Measurements from ENCODE around the gene GSTO2. TPM values are rescaled to one million over a fixed set of nuclear protein-coding genes. Genes with fewer than 3 reads are reported as not detected.

GSTO2 gene
- total and polyA plus RNA-seq, 8 donors = 9.5 to 33.6 (median 29.1) TPM

DNA sequence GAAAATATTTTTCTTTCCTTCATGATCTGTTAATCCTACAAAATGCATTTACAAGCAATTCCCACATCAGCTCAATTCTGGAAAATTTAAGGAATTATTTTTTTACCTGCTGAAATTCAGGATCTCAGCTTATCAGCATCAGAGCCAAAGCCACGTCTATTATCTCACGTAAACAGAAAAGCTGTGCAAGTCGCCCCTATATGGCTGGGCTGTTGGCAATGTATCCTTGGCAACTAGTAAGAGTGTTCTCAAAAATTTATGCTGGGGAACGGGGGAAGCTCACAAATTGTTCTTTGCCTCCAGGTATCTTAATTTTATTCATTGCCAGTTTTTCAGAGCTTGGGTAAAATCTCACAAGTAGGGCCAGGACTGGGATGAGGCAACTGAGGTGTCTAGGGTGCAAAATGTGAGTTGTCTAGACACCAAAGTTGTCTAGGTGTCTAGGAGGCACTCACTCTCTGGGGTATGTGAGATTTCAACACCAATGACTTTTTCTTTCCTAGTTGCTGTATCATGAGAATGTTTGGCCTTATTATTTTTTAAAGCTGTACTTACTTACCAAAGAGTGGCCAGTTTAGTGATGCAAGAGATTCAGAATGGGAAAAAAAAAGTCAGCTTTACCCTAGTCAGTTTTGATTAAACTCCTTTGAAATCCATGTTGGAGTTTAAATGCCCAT lies 5.1 kb downstream of the GSTO2 start:
- no peaks in the 10 kb centered on the region for H3K9me3 ChIP-seq
- no peak overlapping the region for H3K4me3 ChIP-seq
- H3K36me3 ChIP-seq = no peaks in the 10 kb centered on the region
- intact Hi-C loops (cut with DNase I) = no loop called here
- peaks cover 0 to 6% of the 10 kb centered on the region in 2 donors for H3K4me1 ChIP-seq
- TF ChIP-seq, protein P1, sequence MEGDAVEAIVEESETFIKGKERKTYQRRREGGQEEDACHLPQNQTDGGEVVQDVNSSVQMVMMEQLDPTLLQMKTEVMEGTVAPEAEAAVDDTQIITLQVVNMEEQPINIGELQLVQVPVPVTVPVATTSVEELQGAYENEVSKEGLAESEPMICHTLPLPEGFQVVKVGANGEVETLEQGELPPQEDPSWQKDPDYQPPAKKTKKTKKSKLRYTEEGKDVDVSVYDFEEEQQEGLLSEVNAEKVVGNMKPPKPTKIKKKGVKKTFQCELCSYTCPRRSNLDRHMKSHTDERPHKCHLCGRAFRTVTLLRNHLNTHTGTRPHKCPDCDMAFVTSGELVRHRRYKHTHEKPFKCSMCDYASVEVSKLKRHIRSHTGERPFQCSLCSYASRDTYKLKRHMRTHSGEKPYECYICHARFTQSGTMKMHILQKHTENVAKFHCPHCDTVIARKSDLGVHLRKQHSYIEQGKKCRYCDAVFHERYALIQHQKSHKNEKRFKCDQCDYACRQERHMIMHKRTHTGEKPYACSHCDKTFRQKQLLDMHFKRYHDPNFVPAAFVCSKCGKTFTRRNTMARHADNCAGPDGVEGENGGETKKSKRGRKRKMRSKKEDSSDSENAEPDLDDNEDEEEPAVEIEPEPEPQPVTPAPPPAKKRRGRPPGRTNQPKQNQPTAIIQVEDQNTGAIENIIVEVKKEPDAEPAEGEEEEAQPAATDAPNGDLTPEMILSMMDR (IDR thresholded peaks at IDR 0.05) = no peak
- ATAC-seq (no peak), DNase-seq (no peak)
- peaks cover 0 to 16% of the 10 kb centered on the region in 2 donors for H3K27me3 ChIP-seq
- H3K27ac ChIP-seq = no peak overlapping the region

DNA sequence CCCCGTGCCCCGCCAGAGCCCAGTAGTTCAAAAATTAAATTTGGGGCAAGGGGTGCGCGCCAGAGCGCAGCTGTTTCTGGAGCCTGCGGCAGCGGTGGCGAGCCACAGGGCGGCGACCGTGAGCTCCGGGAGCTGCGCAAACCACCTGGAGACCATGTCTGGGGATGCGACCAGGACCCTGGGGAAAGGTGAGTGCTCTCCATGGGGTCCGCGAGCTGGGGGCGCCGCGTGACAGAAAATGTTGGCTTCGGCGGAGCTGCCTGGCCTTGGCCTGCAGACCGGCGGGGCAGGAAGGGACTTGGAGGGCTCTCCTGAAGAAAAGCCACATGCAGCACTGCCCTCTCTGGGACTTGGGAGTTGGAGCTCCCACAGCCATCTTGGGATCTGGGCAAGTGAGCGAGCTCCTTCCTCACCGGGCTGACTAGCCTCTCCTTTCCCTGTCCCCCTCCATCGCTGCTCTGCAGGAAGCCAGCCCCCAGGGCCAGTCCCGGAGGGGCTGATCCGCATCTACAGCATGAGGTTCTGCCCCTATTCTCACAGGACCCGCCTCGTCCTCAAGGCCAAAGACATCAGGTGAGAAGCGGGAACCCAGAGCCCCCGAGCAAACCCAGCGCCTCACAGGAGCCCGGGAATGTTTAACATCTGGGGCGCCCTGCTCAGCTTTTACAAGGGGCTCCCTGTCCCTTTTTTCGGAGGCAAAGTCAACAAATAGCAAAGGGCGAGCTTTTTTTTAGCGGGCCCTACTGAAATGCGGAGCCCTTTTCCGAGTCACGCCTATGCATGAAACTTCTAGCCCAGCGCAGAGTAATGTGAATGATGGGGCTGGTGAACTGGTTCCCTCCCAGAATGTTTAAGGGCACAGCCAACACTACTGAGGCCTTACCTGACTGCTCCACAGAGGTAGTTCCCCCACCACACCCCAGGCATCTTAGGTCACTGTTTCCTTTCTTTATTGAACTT lies 6.1 kb downstream of the GSTO2 start:
- Histone ChIP-seq H3K9me3 (no peaks in the 10 kb centered on the region), H3K27ac (no peak overlapping the region), H3K27me3 (peaks cover 0 to 16% of the 10 kb centered on the region in 2 donors), H3K36me3 (no peaks in the 10 kb centered on the region), H3K4me3 (peak overlapping the region; percentile 27 to 41), H3K4me1 (peaks cover 0 to 6% of the 10 kb centered on the region in 2 donors)
- intact Hi-C loops (cut with DNase I) = no loop called here
- DNase-seq (peak; percentile 53 to 91 (median 58)), ATAC-seq (peak; percentile 97)
- TF ChIP-seq, protein P1 (IDR thresholded peaks at IDR 0.05) = peak; percentile 73 to 84

DNA sequence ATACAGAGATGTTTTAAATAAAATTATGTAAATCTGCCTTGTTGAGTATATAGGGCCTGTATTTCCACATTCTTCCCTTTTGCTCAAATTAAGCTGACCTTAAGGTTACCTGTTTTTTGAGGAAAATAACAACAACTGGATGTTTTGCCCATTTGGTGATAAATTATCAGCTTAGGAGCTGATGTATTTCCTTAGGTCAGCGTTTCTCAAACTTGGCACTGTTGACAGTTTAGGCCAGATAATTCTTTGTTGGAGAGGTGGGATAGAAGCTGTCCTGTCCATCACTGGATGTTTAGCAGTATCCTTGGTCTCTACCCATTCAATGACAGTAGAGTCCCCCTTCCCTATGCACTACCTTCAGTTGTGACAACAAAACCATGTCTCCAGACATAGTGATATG lies 7.2 kb downstream of the GSTO2 start:
- no peak for ATAC-seq
- TF ChIP-seq, protein P1 (IDR thresholded peaks at IDR 0.05) = no peak
- Histone ChIP-seq H3K27me3 (peaks cover 0 to 16% of the 10 kb centered on the region in 2 donors), H3K4me3 (no peak overlapping the region), H3K4me1 (peaks cover 0 to 6% of the 10 kb centered on the region in 2 donors), H3K36me3 (no peaks in the 10 kb centered on the region), H3K27ac (no peak overlapping the region), H3K9me3 (no peaks in the 10 kb centered on the region)
- intact Hi-C loops (cut with DNase I) = no loop called here
- no peak for DNase-seq

DNA sequence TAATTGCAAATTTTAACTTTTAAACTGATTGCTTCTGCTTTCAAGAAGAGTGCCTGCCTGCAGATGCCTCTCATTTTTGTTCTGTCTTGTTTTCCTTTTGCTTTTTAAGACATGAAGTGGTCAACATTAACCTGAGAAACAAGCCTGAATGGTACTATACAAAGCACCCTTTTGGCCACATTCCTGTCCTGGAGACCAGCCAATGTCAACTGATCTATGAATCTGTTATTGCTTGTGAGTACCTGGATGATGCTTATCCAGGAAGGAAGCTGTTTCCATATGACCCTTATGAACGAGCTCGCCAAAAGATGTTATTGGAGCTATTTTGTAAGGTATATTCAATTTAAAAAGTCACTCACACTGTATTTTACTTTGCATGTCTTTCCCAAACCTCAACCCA lies 8.8 kb downstream of the GSTO2 start:
- peaks cover 0 to 16% of the 10 kb centered on the region in 2 donors for H3K27me3 ChIP-seq
- TF ChIP-seq, protein P1 (IDR thresholded peaks at IDR 0.05) = no peak
- H3K9me3 ChIP-seq = no peaks in the 10 kb centered on the region
- no peak overlapping the region for H3K4me3 ChIP-seq
- intact Hi-C loops (cut with DNase I) = no loop called here
- ATAC-seq (no peak), DNase-seq (no peak)
- no peak overlapping the region for H3K27ac ChIP-seq
- H3K36me3 ChIP-seq = no peaks in the 10 kb centered on the region
- peaks cover 0 to 6% of the 10 kb centered on the region in 2 donors for H3K4me1 ChIP-seq

Measured in left lung (tissue), 10 donors.